22Rv1 (cell line): ENCODE measurements around the gene AGBL3.
A peak's percentile ranks its signal among the peaks of the same experiment; 100 is the strongest.

Experiments used
- H3K27ac ChIP-seq: fragments of 450-650 bp; 2 replicates; pipeline ENCODE4 v1.5.1; 2017
- CTCF ChIP-seq: fragments of 450-650 bp; IDR thresholded peaks from 2 replicates; pipeline ENCODE4 v1.5.1; 2017; ENCODE audit warnings: mild to moderate bottlenecking
- ZFX ChIP-seq: fragments of 450-650 bp; IDR thresholded peaks from 2 replicates; pipeline ENCODE4 v1.6.1; 2017; ENCODE audit warnings: antibody characterized with exemption, borderline replicate concordance

Gene AGBL3

GRCh38 chr7:135095450-135095849 lies 109.1 kb downstream of the AGBL3 start:
- peak overlapping the region; percentile 55 for H3K27ac ChIP-seq
- TF ChIP-seq ZFX (no peak), CTCF (no peak)

- TF ChIP-seq CTCF (no peak), ZFX (no peak)
- peak overlapping the region; percentile 34 for H3K27ac ChIP-seq
Observed at GRCh38 chr7:135098391-135098790, 112.1 kb downstream of the AGBL3 start.

DNA sequence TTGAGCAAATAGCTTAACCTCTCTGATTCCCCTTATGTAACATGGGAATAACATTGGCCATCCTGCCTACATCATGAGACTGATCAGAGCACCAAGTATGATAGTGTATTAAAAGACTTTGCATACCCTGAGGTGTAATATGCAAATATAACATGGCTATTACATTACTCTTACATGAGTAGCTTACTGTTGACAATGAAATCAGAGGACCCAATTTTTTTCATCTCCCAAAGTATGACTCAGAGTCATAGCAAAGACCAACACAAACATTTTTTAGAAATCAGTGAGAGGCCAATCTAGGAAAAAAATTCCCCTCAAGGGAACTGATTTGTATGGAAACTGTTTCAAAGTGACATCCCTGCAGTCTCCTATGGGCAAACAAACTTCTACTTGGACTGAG lies 114.5 kb downstream of the AGBL3 start:
- TF ChIP-seq ZFX, result no peak
- TF ChIP-seq CTCF, result no peak
- no peak overlapping the region for H3K27ac ChIP-seq

- TF ChIP-seq CTCF, result no peak
- no peak for TF ChIP-seq ZFX
- H3K27ac ChIP-seq, result no peak overlapping the region
Observed at GRCh38 chr7:135102372-135102771, 116.1 kb downstream of the AGBL3 start.

- no peak for TF ChIP-seq CTCF
- TF ChIP-seq ZFX, result no peak
- H3K27ac ChIP-seq, result no peak overlapping the region
Observed at GRCh38 chr7:135109562-135109961, 123.3 kb downstream of the AGBL3 start.

GRCh38 chr7:135109976-135110375 lies 123.7 kb downstream of the AGBL3 start:
- H3K27ac ChIP-seq, result no peak overlapping the region
- TF ChIP-seq CTCF, result no peak
- TF ChIP-seq ZFX, result no peak

DNA sequence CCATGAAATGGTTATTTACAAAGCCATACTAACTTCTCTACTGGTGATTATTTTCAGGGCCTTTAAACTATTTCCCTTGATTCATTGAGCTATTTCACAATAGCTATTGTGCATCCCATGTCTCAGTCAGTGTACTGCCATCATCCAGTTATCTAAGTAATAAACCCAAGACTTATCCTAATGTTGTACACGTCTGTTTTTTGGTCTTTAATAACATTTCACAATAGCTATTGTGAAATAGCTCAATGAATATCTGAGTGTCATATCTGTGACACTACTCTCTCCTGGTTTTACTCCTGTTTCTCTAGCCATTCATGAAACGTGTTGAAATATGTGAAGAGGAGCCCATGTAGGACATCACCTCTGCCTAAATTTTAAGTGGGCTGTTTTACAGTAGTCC lies 125.1 kb downstream of the AGBL3 start:
- H3K27ac ChIP-seq, result no peak overlapping the region
- no peak for TF ChIP-seq CTCF
- no peak for TF ChIP-seq ZFX
